Measurements from ENCODE around the gene SPATS2L.

The SPATS2L gene

DNA sequence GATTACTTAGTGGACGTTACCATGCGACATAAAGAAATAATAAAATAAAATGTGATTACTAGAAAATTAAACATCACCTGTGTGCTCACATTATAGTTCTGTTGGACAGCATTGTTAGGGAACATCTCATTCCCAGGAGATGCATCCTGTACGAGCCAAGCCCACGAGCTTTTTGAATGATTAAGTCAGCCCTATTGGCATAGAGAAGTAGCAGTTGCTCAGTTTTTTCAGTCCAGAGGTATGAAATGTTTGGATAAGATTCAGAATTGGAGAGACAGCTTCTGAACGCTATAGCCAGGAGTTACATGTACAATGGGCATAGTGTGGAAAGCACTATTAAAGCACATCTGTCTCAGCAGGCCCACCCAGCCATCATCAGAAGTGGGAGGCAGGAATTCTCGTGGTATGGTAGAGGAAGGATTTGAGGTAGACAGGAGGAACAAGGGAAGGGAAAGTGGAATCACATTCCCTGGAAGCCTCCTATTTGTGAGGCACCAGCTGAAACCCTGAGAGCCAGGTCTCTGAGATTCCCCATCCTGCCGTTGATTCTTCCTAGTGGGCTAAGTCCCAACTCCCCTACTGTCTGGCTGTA lies 8.6 kb downstream of the SPATS2L start:
- no peak for TF ChIP-seq CTCF (IDR thresholded peaks at IDR 0.05)
- no peak overlapping the region for H3K4me3 ChIP-seq
- H3K27me3 ChIP-seq: no peaks in the 10 kb centered on the region
- H3K9me3 ChIP-seq: no peaks in the 10 kb centered on the region
- H3K36me3 ChIP-seq: no peaks in the 10 kb centered on the region
- H3K4me1 ChIP-seq: peaks cover 0 to 69% (median 34%) of the 10 kb centered on the region in 4 donors
- no peak for DNase-seq
- intact Hi-C loops (cut with DNase I; ENCODE audit: low total_unique reads): no loop called here
- H3K27ac ChIP-seq: no peak overlapping the region

DNA sequence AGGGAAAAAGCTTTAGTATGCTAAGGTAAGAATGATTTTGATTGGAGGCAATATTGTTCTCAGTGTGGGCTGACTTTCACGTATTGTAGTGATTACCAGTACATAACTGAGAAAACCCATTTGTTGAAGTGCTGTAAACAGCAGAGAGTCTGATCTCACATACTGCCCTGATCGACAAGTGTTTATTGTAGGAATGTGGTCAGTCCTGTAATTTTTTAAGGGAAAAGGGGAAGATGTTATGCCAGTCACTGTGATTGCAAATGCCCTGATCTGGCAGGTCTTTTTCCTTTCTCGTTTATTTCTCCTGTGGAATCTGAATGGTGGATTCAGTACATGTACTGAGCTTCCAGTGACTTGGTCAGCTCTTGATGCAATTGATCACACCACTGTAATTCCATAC lies 11.5 kb downstream of the SPATS2L start:
- Histone ChIP-seq H3K27ac (no peak overlapping the region), H3K9me3 (no peaks in the 10 kb centered on the region), H3K27me3 (no peaks in the 10 kb centered on the region), H3K4me3 (no peak overlapping the region), H3K4me1 (peaks cover 0 to 64% (median 20%) of the 10 kb centered on the region in 4 donors), H3K36me3 (no peaks in the 10 kb centered on the region)
- intact Hi-C loops (cut with DNase I; ENCODE audit: low total_unique reads): no loop called here
- no peak for DNase-seq
- TF ChIP-seq CTCF (IDR thresholded peaks at IDR 0.05): no peak

GRCh38 chr2:200318940-200319435 lies 12.5 kb downstream of the SPATS2L start:
- no peaks in the 10 kb centered on the region for H3K27me3 ChIP-seq
- no peak overlapping the region for H3K27ac ChIP-seq
- H3K36me3 ChIP-seq: no peaks in the 10 kb centered on the region
- no peak for DNase-seq
- H3K4me1 ChIP-seq: peaks cover 0 to 60% (median 20%) of the 10 kb centered on the region in 4 donors
- no peaks in the 10 kb centered on the region for H3K9me3 ChIP-seq
- intact Hi-C loops (cut with DNase I; ENCODE audit: low total_unique reads): no loop called here
- no peak for TF ChIP-seq CTCF (IDR thresholded peaks at IDR 0.05)
- H3K4me3 ChIP-seq: no peak overlapping the region

- intact Hi-C loops (cut with DNase I; ENCODE audit: low total_unique reads): no loop called here
- DNase-seq: no peak
- H3K4me1 ChIP-seq: peaks cover 0 to 60% (median 20%) of the 10 kb centered on the region in 4 donors
- no peaks in the 10 kb centered on the region for H3K27me3 ChIP-seq
- no peak for TF ChIP-seq CTCF (IDR thresholded peaks at IDR 0.05)
- no peaks in the 10 kb centered on the region for H3K9me3 ChIP-seq
- H3K4me3 ChIP-seq: no peak overlapping the region
- H3K27ac ChIP-seq: peak overlapping the region in 1 of 2 donors; percentile 3
- H3K36me3 ChIP-seq: no peaks in the 10 kb centered on the region
Observed at GRCh38 chr2:200319548-200320337, 13.2 kb downstream of the SPATS2L start.

- Histone ChIP-seq H3K27ac (no peak overlapping the region), H3K27me3 (no peaks in the 10 kb centered on the region), H3K36me3 (no peaks in the 10 kb centered on the region), H3K4me3 (no peak overlapping the region), H3K9me3 (no peaks in the 10 kb centered on the region), H3K4me1 (peaks cover 0 to 55% (median 19%) of the 10 kb centered on the region in 4 donors)
- no peak for DNase-seq
- intact Hi-C loops (cut with DNase I; ENCODE audit: low total_unique reads): no loop called here
- no peak for TF ChIP-seq CTCF (IDR thresholded peaks at IDR 0.05)
Observed at GRCh38 chr2:200320344-200320743, 13.9 kb downstream of the SPATS2L start.

Data from tibial artery (tissue), 4 donors.